Activated naive CD4-positive, alpha-beta T cell treated with anti-CD3 and anti-CD28 coated beads for 36 hours (primary cell): ENCODE results near the gene APCDD1L. TPM values are rescaled to one million over a fixed set of nuclear protein-coding genes. Genes with fewer than 3 reads are reported as not detected.
"Not testable (repeated sequence)": the region's sequence is repeated elsewhere in the genome, so short reads cannot be mapped to it uniquely, and the experiment has no call there.

Experiments used
- CTCF ChIA-PET: fragments of 350-600 bp; sonication (Branson Sonifier 250); formaldehyde crosslinking; loops from one replicate; lab custom pipeline; 2021; ENCODE audit warnings: antibody characterized with exemption; lab: Charles Lee
- DNase-seq: peaks from one replicate; pipeline ENCODE4 v3.0.0-alpha.2; 2020
- H3K27ac Mint-ChIP-seq: one replicate; pipeline ENCODE4 v1.8.0; 2021; ENCODE audit warnings: mild to moderate bottlenecking, mixed read lengths
- H3K27me3 Mint-ChIP-seq: one replicate; pipeline ENCODE4 v1.8.0; 2021; ENCODE audit warnings: low read depth, mixed read lengths
- H3K36me3 Mint-ChIP-seq: one replicate; pipeline ENCODE4 v1.8.0; 2021; ENCODE audit warnings: low read depth, mixed read lengths
- H3K4me1 Mint-ChIP-seq: one replicate; pipeline ENCODE4 v1.8.0; 2021; ENCODE audit warnings: low read depth, mixed read lengths
- H3K4me3 Mint-ChIP-seq: one replicate; pipeline ENCODE4 v1.8.0; 2021; ENCODE audit warnings: mild to moderate bottlenecking, moderate library complexity, mixed read lengths
- H3K9me3 Mint-ChIP-seq: one replicate; pipeline ENCODE4 v1.8.0; 2021; ENCODE audit warnings: mixed read lengths
- intact Hi-C: fragments of 100-400 bp; cut with micrococcal nuclease; formaldehyde crosslinking; loops from one replicate; pipeline ENCODE4 v1.15.1; 2023
- total RNA-seq, 2 experiments: library from RNA; stranded (reverse); gene quantifications; one replicate each; pipeline ENCODE4 v1.2.3, GENCODE V29; 2021

Gene APCDD1L
- total RNA-seq, 2 experiments from 2014 or later, result not detected

GRCh38 chr20:58542034-58542410, 26.8 kb upstream of the APCDD1L start:
- H3K4me1 Mint-ChIP-seq, intact Hi-C loops, H3K36me3 Mint-ChIP-seq, H3K4me3 Mint-ChIP-seq, CTCF ChIA-PET, H3K27ac Mint-ChIP-seq, H3K27me3 Mint-ChIP-seq: not testable (repeated sequence)
- peak; percentile 9 for DNase-seq
- H3K9me3 Mint-ChIP-seq, result peaks cover 12% of the 10 kb centered on the region

- no peaks in the 10 kb centered on the region for H3K4me1 Mint-ChIP-seq
- peaks cover 12% of the 10 kb centered on the region for H3K9me3 Mint-ChIP-seq
- DNase-seq, result no peak
- CTCF ChIA-PET, result no interaction called here
- no peak overlapping the region for H3K27ac Mint-ChIP-seq
- no peaks in the 10 kb centered on the region for H3K27me3 Mint-ChIP-seq
- H3K4me3 Mint-ChIP-seq, result no peak overlapping the region
- intact Hi-C loops, result no loop called here
- H3K36me3 Mint-ChIP-seq, result no peaks in the 10 kb centered on the region
Observed at GRCh38 chr20:58538752-58539151, 23.6 kb upstream of the APCDD1L start.

GRCh38 chr20:58537831-58538230, 22.6 kb upstream of the APCDD1L start:
- Mint-ChIP-seq H3K4me1 (no peaks in the 10 kb centered on the region), H3K27ac (no peak overlapping the region), H3K36me3 (no peaks in the 10 kb centered on the region), H3K4me3 (no peak overlapping the region), H3K9me3 (peaks cover 12% of the 10 kb centered on the region), H3K27me3 (no peaks in the 10 kb centered on the region)
- CTCF ChIA-PET, result no interaction called here
- intact Hi-C loops, result no loop called here
- no peak for DNase-seq

GRCh38 chr20:58536289-58536688, 21.1 kb upstream of the APCDD1L start:
- intact Hi-C loops, result no loop called here
- no peak for DNase-seq
- Mint-ChIP-seq H3K4me3 (no peak overlapping the region), H3K27me3 (peaks cover 2% of the 10 kb centered on the region), H3K27ac (no peak overlapping the region), H3K36me3 (peaks cover 3% of the 10 kb centered on the region), H3K9me3 (peaks cover 25% of the 10 kb centered on the region), H3K4me1 (no peaks in the 10 kb centered on the region)
- CTCF ChIA-PET, result no interaction called here

- Mint-ChIP-seq H3K36me3 (peaks cover 5% of the 10 kb centered on the region), H3K4me3 (no peak overlapping the region), H3K27ac (no peak overlapping the region), H3K27me3 (peaks cover 2% of the 10 kb centered on the region), H3K4me1 (no peaks in the 10 kb centered on the region), H3K9me3 (peaks cover 26% of the 10 kb centered on the region)
- CTCF ChIA-PET, result no interaction called here
- intact Hi-C loops, result no loop called here
- no peak for DNase-seq
Observed at GRCh38 chr20:58531657-58532056, 16.5 kb upstream of the APCDD1L start.

- Mint-ChIP-seq H3K4me1 (no peaks in the 10 kb centered on the region), H3K27me3 (peaks cover 2% of the 10 kb centered on the region), H3K9me3 (peaks cover 32% of the 10 kb centered on the region), H3K27ac (no peak overlapping the region), H3K36me3 (peaks cover 5% of the 10 kb centered on the region), H3K4me3 (no peak overlapping the region)
- intact Hi-C loops, result no loop called here
- CTCF ChIA-PET, result no interaction called here
- no peak for DNase-seq
Observed at GRCh38 chr20:58531063-58531462, 15.9 kb upstream of the APCDD1L start.

- CTCF ChIA-PET, result interaction anchor here (0.6 kb wide), 1 partner anchor 10 kb away, joined by 3 read pairs; no protein-coding TSS in a partner anchor
- intact Hi-C loops, result no loop called here
- DNase-seq, result no peak
- Mint-ChIP-seq H3K27me3 (peaks cover 2% of the 10 kb centered on the region), H3K9me3 (peaks cover 39% of the 10 kb centered on the region), H3K36me3 (peaks cover 5% of the 10 kb centered on the region), H3K4me1 (no peaks in the 10 kb centered on the region), H3K4me3 (no peak overlapping the region), H3K27ac (no peak overlapping the region)
Observed at GRCh38 chr20:58528412-58528811, 13.2 kb upstream of the APCDD1L start.

GRCh38 chr20:58526411-58526810, 11.2 kb upstream of the APCDD1L start:
- Mint-ChIP-seq H3K9me3 (peaks cover 27% of the 10 kb centered on the region), H3K36me3 (peaks cover 2% of the 10 kb centered on the region), H3K27me3 (no peaks in the 10 kb centered on the region), H3K4me3 (no peak overlapping the region), H3K27ac (no peak overlapping the region), H3K4me1 (no peaks in the 10 kb centered on the region)
- CTCF ChIA-PET, result no interaction called here
- no peak for DNase-seq
- intact Hi-C loops, result no loop called here

GRCh38 chr20:58524814-58525213, 9.6 kb upstream of the APCDD1L start:
- H3K27ac Mint-ChIP-seq, result no peak overlapping the region
- CTCF ChIA-PET, result no interaction called here
- no peaks in the 10 kb centered on the region for H3K4me1 Mint-ChIP-seq
- H3K9me3 Mint-ChIP-seq, result peaks cover 19% of the 10 kb centered on the region
- H3K36me3 Mint-ChIP-seq, result no peaks in the 10 kb centered on the region
- no peak overlapping the region for H3K4me3 Mint-ChIP-seq
- intact Hi-C loops, result no loop called here
- H3K27me3 Mint-ChIP-seq, result no peaks in the 10 kb centered on the region
- DNase-seq, result no peak

GRCh38 chr20:58523971-58524315, 8.7 kb upstream of the APCDD1L start:
- Mint-ChIP-seq H3K4me3 (no peak overlapping the region), H3K27ac (no peak overlapping the region), H3K27me3 (no peaks in the 10 kb centered on the region), H3K36me3 (no peaks in the 10 kb centered on the region), H3K4me1 (no peaks in the 10 kb centered on the region), H3K9me3 (peaks cover 18% of the 10 kb centered on the region)
- CTCF ChIA-PET, result interaction anchor here (1.2 kb wide), 1 partner anchor 52 kb away, joined by 3 read pairs; no protein-coding TSS in a partner anchor
- no peak for DNase-seq
- intact Hi-C loops, result no loop called here

GRCh38 chr20:58523072-58523970, 8.1 kb upstream of the APCDD1L start:
- Mint-ChIP-seq H3K4me1 (no peaks in the 10 kb centered on the region), H3K9me3 (peaks cover 18% of the 10 kb centered on the region), H3K4me3 (no peak overlapping the region), H3K27me3 (no peaks in the 10 kb centered on the region), H3K36me3 (no peaks in the 10 kb centered on the region), H3K27ac (no peak overlapping the region)
- CTCF ChIA-PET, result interaction anchor here (1.2 kb wide), 1 partner anchor 52 kb away, joined by 3 read pairs; no protein-coding TSS in a partner anchor
- intact Hi-C loops, result no loop called here
- DNase-seq, result no peak

- Mint-ChIP-seq H3K4me1 (no peaks in the 10 kb centered on the region), H3K27me3 (no peaks in the 10 kb centered on the region), H3K4me3 (no peak overlapping the region), H3K9me3 (peaks cover 18% of the 10 kb centered on the region), H3K36me3 (no peaks in the 10 kb centered on the region), H3K27ac (no peak overlapping the region)
- intact Hi-C loops, result no loop called here
- CTCF ChIA-PET, result no interaction called here
- no peak for DNase-seq
Observed at GRCh38 chr20:58522666-58523065, 7.5 kb upstream of the APCDD1L start.

GRCh38 chr20:58521763-58522162, 6.6 kb upstream of the APCDD1L start:
- no peak for DNase-seq
- intact Hi-C loops, result no loop called here
- peaks cover 14% of the 10 kb centered on the region for H3K9me3 Mint-ChIP-seq
- H3K27me3 Mint-ChIP-seq, result peaks cover 4% of the 10 kb centered on the region
- CTCF ChIA-PET, result no interaction called here
- H3K36me3 Mint-ChIP-seq, result no peaks in the 10 kb centered on the region
- H3K4me3 Mint-ChIP-seq, result no peak overlapping the region
- H3K27ac Mint-ChIP-seq, result no peak overlapping the region
- H3K4me1 Mint-ChIP-seq, result no peaks in the 10 kb centered on the region
